GM12878 (cell line): ENCODE data around the gene LYPD6. TPM values are rescaled to one million over a fixed set of nuclear protein-coding genes. Genes with fewer than 3 reads are reported as not detected.

Experiments used
- ATAC-seq: fragments of 200-7000 bp; cut with Tn5 transposase; 3 replicates; pipeline ENCODE4 v1.9.1; 2020; ENCODE audit warnings: mild to moderate bottlenecking, moderate library complexity
- BruUV-seq: library from RNA; stranded (reverse); fragments of 400-500 nt; replicated peaks from 2 replicates; lab custom pipeline; 2021; lab: Mats Ljungman, UMichigan
- CTCF ChIA-PET: fragments of 300-600 bp; sonication (Branson Sonifier 250); formaldehyde crosslinking; extraction: SDS; loops from one replicate; lab custom pipeline; 2021; ENCODE audit warnings: inconsistent platforms; lab: Yijun Ruan, JAX
- POLR2A ChIA-PET: fragments of 350-600 bp; formaldehyde crosslinking; extraction: SDS; loops from one replicate; lab custom pipeline; 2021; ENCODE audit warnings: inconsistent platforms; lab: Charles Lee
- RAD21 ChIA-PET: fragments of 300-600 bp; sonication (Branson Sonifier 250); formaldehyde crosslinking; loops from one replicate; lab custom pipeline; 2023; ENCODE audit warnings: antibody characterized with exemption; ENCODE audit not compliant: unreplicated experiment; lab: Charles Lee
- SMC1A ChIA-PET: fragments of 300-600 bp; sonication (Branson Sonifier 250); formaldehyde crosslinking; loops from one replicate; lab custom pipeline; 2023; ENCODE audit not compliant: unreplicated experiment, uncharacterized antibody; lab: Charles Lee
- DNase-seq: peaks from one replicate; pipeline ENCODE4 v3.0.0-alpha.2; 2011; ENCODE audit warnings: low read depth, low spot score
- FAIRE-seq: peaks from 3 replicates; lab custom pipeline; 2011; peaks lifted over from hg19 to GRCh38; lab: Jason Lieb, UNC
- H2AFZ ChIP-seq: 2 replicates; pipeline ENCODE4 v1.6.0; 2011; ENCODE audit warnings: low read depth, low read length, control low read depth; ENCODE audit not compliant: control insufficient read depth
- H3K27ac ChIP-seq: 2 replicates; pipeline ENCODE4 v1.5.1; 2011; ENCODE audit warnings: control low read depth; ENCODE audit not compliant: control insufficient read depth, insufficient read depth
- H3K27me3 ChIP-seq, 2 experiments: replicated peaks in 1 of 2; 2 replicates each; pipeline versions ENCODE4 v1.6.0 to v1.6.1; 2011; ENCODE audit warnings: low read length in 1 of 2; ENCODE audit not compliant: control insufficient read depth in 2 of 2, insufficient read depth in 2 of 2
- H3K36me3 ChIP-seq, 2 experiments: 2 replicates each; pipeline ENCODE4 v1.5.1; 2011; ENCODE audit warnings: low read length in 1 of 2; ENCODE audit not compliant: control insufficient read depth in 2 of 2, insufficient read depth in 2 of 2
- H3K4me1 ChIP-seq: 2 replicates; pipeline ENCODE4 v1.6.1; 2011; ENCODE audit warnings: mild to moderate bottlenecking, low read length, moderate library complexity, mixed read lengths; ENCODE audit not compliant: control insufficient read depth, insufficient read depth
- H3K4me2 ChIP-seq: 2 replicates; pipeline ENCODE4 v1.6.0; 2011; ENCODE audit warnings: control low read depth; ENCODE audit not compliant: control insufficient read depth, insufficient read depth
- H3K4me3 ChIP-seq: fragments of 200-600 bp; sonication (generic); 2 replicates; pipeline ENCODE4 v1.5.1; 2016
- H3K79me2 ChIP-seq: 2 replicates; pipeline ENCODE4 v1.6.0; 2011; ENCODE audit warnings: low read length; ENCODE audit not compliant: control insufficient read depth, insufficient read depth
- H3K9ac ChIP-seq: 2 replicates; pipeline ENCODE4 v1.8.0; 2011; ENCODE audit warnings: low read length, control low read depth, mixed read lengths; ENCODE audit not compliant: control insufficient read depth, insufficient read depth
- H3K9me3 ChIP-seq: replicated peaks from 3 replicates; pipeline ENCODE4 v1.5.1; 2011; ENCODE audit warnings: mild to moderate bottlenecking, low read length; ENCODE audit not compliant: control insufficient read depth, insufficient read depth
- H4K20me1 ChIP-seq: 2 replicates; pipeline ENCODE4 v1.6.0; 2011; ENCODE audit not compliant: control insufficient read depth, insufficient read depth
- BCL11A ChIP-seq: IDR thresholded peaks from 2 replicates; pipeline ENCODE4 v1.6.1; 2011; ENCODE audit warnings: low read depth, low read length
- CHD1 ChIP-seq: IDR thresholded peaks from 2 replicates; pipeline ENCODE4 v1.6.1; 2012; ENCODE audit warnings: low read depth, low read length, improper control_type of control experiment
- EGR1 ChIP-seq, 2 experiments: IDR thresholded peaks; 1 replicate in 1 of 2; 2 replicates in 1 of 2; pipeline ENCODE4 v1.6.1; 2011 to 2012; ENCODE audit warnings: low read depth in 2 of 2, low read length in 2 of 2, borderline replicate concordance in 1 of 2, mild to moderate bottlenecking in 1 of 2, moderate library complexity in 1 of 2
- POU2F2 ChIP-seq: IDR thresholded peaks from 3 replicates; pipeline ENCODE4 v1.6.1; 2011; ENCODE audit warnings: low read depth, mild to moderate bottlenecking, low read length, borderline replicate concordance
- RCOR1 ChIP-seq: conservative IDR thresholded peaks from 2 replicates; pipeline ENCODE4 v1.6.1; 2012; ENCODE audit warnings: low read depth, low read length, improper control_type of control experiment
- SIX5 ChIP-seq: IDR thresholded peaks from 2 replicates; pipeline ENCODE4 v1.6.1; 2011; ENCODE audit warnings: mild to moderate bottlenecking, low read depth, low read length, moderate library complexity; ENCODE audit not compliant: severe bottlenecking
- SMC3 ChIP-seq: IDR thresholded peaks from 2 replicates; pipeline ENCODE4 v1.6.1; 2011; ENCODE audit warnings: low read length, improper control_type of control experiment, borderline replicate concordance
- STAT3 ChIP-seq: IDR thresholded peaks from 2 replicates; pipeline ENCODE4 v1.6.1; 2011; ENCODE audit warnings: low read depth, low read length, improper control_type of control experiment
- TBL1XR1 ChIP-seq: IDR thresholded peaks from 2 replicates; pipeline ENCODE4 v1.6.1; 2012; ENCODE audit warnings: low read depth, low read length, improper control_type of control experiment
- TCF3 ChIP-seq: IDR thresholded peaks from 2 replicates; pipeline ENCODE4 v1.6.1; 2012; ENCODE audit warnings: low read depth, mild to moderate bottlenecking, low read length, borderline replicate concordance; ENCODE audit not compliant: insufficient read depth
- ZNF207 ChIP-seq: fragments of 450-650 bp; IDR thresholded peaks from 2 replicates; pipeline ENCODE4 v1.6.1; 2014; ENCODE audit warnings: antibody characterized with exemption, mild to moderate bottlenecking, borderline replicate concordance
- ZSCAN29 ChIP-seq: fragments of 450-650 bp; IDR thresholded peaks from 2 replicates; pipeline ENCODE4 v1.6.1; 2017; ENCODE audit warnings: mild to moderate bottlenecking, moderate library complexity
- WGBS: methylation state at CpG from one replicate; pipeline ENCODE4 v1.1.6; 2016; ENCODE audit warnings: low lambda C conversion rate; ENCODE audit not compliant: insufficient replicate concordance, insufficient coverage; ENCODE audit errors: missing lambda C conversion rate; 5-methylcytosine and 5-hydroxymethylcytosine counted together
- in situ Hi-C: fragments of 300-500 bp; cut with MboI; formaldehyde crosslinking; loops from 9 replicates; pipeline ENCODE4 v1.14.3; 2018; ENCODE audit warnings: mixed read lengths
- intact Hi-C: fragments of 100-400 bp; cut with micrococcal nuclease; formaldehyde crosslinking; loops from one replicate; pipeline ENCODE4 v1.14.2; 2022; ENCODE audit not compliant: unreplicated experiment
- polyA plus RNA-seq, 11 experiments: library from polyadenylated mRNA; depleted of rRNA in 4 of 11; unstranded in 6 of 11; stranded (reverse) in 5 of 11; fragments of >200 nt; fragmentation: Nextera tagmentation in 4 of 11; fragmentation: Illumina TruSeq in 1 of 11; extraction: Ambion mirVana in 4 of 11; extraction: Trizol in 1 of 11; gene quantifications; 1 replicate in 1 of 11; 2 replicates in 10 of 11; pipeline versions ENCODE4 v1.2.1 to v1.2.3, GENCODE V29; 2011 to 2016; ENCODE audit warnings: inconsistent platforms in 2 of 11, missing spikeins in 2 of 11, low read depth in 1 of 11
- total RNA-seq, 4 experiments: library from RNA; depleted of rRNA in 3 of 4; stranded (reverse); fragments of >200 nt in 3 of 4; fragmentation: Illumina TruSeq in 1 of 4; extraction: Trizol in 1 of 4; gene quantifications; 2 replicates each; pipeline versions ENCODE4 v1.2.1 to v1.2.3, GENCODE V29; 2013 to 2021
- TF ChIP-seq, protein P1 (sequence below), 3 experiments: IDR thresholded peaks in 2 of 3; conservative IDR thresholded peaks in 1 of 3; 2 replicates each; pipeline ENCODE4 v1.5.1; 2011; ENCODE audit warnings: low read depth in 3 of 3, low read length in 3 of 3, mild to moderate bottlenecking in 3 of 3, control low read depth in 2 of 3, moderate library complexity in 2 of 3, inconsistent platforms in 1 of 3, mixed read lengths in 1 of 3; ENCODE audit not compliant: control insufficient read depth in 2 of 3, insufficient read depth in 1 of 3; ENCODE audit errors: extremely low read depth in 1 of 3
- TF ChIP-seq, protein P2 (sequence below): fragments of 450-650 bp; IDR thresholded peaks from 2 replicates; pipeline ENCODE4 v1.6.1; 2017; ENCODE audit warnings: mild to moderate bottlenecking

Gene LYPD6
- total and polyA plus RNA-seq, 10 of the 15 experiments (the other 5 are each of a cell fraction or from before 2014, with no cell fraction given), result not detected

DNA sequence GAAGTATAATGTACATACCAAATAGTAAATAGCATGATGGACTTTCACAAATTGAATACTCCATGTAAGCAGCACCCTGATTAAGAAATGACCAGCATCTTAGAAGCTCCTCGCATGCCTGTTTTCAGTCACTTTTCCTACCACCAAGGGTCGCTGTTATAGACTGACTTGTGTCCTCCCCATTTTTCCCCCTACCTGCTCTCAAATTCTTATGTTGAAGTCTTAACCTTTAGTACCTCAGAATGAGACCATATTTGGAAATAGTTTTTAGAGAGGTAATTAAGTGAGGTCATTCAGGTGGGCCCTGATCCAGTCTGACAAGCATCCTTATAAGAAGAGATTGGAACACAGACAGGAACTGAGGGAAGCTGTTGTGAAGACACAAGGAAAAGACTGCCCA is 125.9 kb downstream of the LYPD6 start:
- ChIA-PET POLR2A (no interaction called here), CTCF (no interaction called here), SMC1A (no interaction called here), RAD21 (no interaction called here)
- H3K27ac ChIP-seq, result no peak overlapping the region
- DNase-seq, result no peak
- H4K20me1 ChIP-seq, result no peaks in the 10 kb centered on the region
- BruUV-seq, result no TSS peak
- no peak overlapping the region for H3K4me3 ChIP-seq
- H3K36me3 ChIP-seq, result no peaks in the 10 kb centered on the region
- no peaks in the 10 kb centered on the region; the same call in 2 of the 3 replicates for H3K9me3 ChIP-seq
- TF ChIP-seq ZSCAN29, result no peak
- TF ChIP-seq, protein P1, sequence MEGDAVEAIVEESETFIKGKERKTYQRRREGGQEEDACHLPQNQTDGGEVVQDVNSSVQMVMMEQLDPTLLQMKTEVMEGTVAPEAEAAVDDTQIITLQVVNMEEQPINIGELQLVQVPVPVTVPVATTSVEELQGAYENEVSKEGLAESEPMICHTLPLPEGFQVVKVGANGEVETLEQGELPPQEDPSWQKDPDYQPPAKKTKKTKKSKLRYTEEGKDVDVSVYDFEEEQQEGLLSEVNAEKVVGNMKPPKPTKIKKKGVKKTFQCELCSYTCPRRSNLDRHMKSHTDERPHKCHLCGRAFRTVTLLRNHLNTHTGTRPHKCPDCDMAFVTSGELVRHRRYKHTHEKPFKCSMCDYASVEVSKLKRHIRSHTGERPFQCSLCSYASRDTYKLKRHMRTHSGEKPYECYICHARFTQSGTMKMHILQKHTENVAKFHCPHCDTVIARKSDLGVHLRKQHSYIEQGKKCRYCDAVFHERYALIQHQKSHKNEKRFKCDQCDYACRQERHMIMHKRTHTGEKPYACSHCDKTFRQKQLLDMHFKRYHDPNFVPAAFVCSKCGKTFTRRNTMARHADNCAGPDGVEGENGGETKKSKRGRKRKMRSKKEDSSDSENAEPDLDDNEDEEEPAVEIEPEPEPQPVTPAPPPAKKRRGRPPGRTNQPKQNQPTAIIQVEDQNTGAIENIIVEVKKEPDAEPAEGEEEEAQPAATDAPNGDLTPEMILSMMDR (IDR thresholded peaks at IDR 0.05 in 2 of 3, conservative IDR thresholded peaks at IDR 0.05 in 1 of 3; ENCODE audit: control insufficient read depth in 2 of 3, extremely low read depth in 1 of 3, insufficient read depth in 1 of 3, low read depth in 3 of 3, low read length in 3 of 3), result peak in 1 of 3 experiments; percentile 19; a peak in 1 of 6 replicates
- H3K9ac ChIP-seq, result no peak overlapping the region
- intact Hi-C loops, result no loop called here
- H2AFZ ChIP-seq, result peak overlapping the region; percentile 19; the same call in 1 of the 2 replicates
- peak overlapping the region; percentile 19; the same call in 1 of the 2 replicates for H3K4me2 ChIP-seq
- H3K79me2 ChIP-seq, result no peaks in the 10 kb centered on the region
- H3K27me3 ChIP-seq, result no peaks in the 10 kb centered on the region
- no peaks in the 10 kb centered on the region for H3K4me1 ChIP-seq
- no peak for FAIRE-seq
- in situ Hi-C loops, result no loop called here
- ATAC-seq, result no peak
- 68% methylated on average over 2 of the region's 2 CpGs for WGBS

DNA sequence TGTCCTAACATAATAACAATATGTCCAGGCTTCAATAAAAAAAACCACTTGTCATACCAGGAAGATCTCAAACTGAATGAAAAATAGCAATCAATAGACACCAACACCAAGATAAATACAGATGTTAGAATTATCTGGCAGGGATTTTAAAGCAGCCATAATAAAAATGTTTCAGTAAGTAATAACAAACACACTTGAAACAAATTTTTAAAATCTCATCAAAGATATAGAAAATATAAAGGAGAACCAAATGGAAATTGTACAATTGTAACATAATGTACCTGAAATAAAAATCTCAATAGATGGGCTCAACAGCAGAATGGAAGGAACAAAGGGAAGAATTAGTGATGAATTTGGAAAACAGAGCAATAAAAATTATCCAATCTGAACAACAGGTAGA is 128.1 kb downstream of the LYPD6 start:
- H3K36me3 ChIP-seq, result no peaks in the 10 kb centered on the region
- ChIA-PET SMC1A (no interaction called here), POLR2A (no interaction called here), CTCF (no interaction called here), RAD21 (no interaction called here)
- no peaks in the 10 kb centered on the region; the same call in 1 of the 2 replicates for H3K4me1 ChIP-seq
- no peak overlapping the region for H3K9ac ChIP-seq
- no peak overlapping the region for H3K4me2 ChIP-seq
- BruUV-seq, result no TSS peak
- H3K27me3 ChIP-seq, result no peaks in the 10 kb centered on the region
- H3K9me3 ChIP-seq, result peaks cover 3% of the 10 kb centered on the region
- intact Hi-C loops, result no loop called here
- no peak overlapping the region for H3K27ac ChIP-seq
- no peak overlapping the region for H2AFZ ChIP-seq
- no peaks in the 10 kb centered on the region for H4K20me1 ChIP-seq
- no peak for ATAC-seq
- no peak for FAIRE-seq
- no peak for DNase-seq
- H3K79me2 ChIP-seq, result no peaks in the 10 kb centered on the region
- no peak overlapping the region for H3K4me3 ChIP-seq
- in situ Hi-C loops, result no loop called here
- TF ChIP-seq STAT3 (no peak), TBL1XR1 (no peak), CHD1 (no peak), SMC3 (no peak), EGR1 (IDR thresholded peaks at IDR 0.05; ENCODE audit: borderline replicate concordance in 1 of 2, low read depth in 2 of 2, low read length in 2 of 2) (no peak), SIX5 (no peak), RCOR1 (no peak), POU2F2 (no peak), ZNF207 (no peak), BCL11A (no peak), TCF3 (no peak)
- TF ChIP-seq, protein P2, sequence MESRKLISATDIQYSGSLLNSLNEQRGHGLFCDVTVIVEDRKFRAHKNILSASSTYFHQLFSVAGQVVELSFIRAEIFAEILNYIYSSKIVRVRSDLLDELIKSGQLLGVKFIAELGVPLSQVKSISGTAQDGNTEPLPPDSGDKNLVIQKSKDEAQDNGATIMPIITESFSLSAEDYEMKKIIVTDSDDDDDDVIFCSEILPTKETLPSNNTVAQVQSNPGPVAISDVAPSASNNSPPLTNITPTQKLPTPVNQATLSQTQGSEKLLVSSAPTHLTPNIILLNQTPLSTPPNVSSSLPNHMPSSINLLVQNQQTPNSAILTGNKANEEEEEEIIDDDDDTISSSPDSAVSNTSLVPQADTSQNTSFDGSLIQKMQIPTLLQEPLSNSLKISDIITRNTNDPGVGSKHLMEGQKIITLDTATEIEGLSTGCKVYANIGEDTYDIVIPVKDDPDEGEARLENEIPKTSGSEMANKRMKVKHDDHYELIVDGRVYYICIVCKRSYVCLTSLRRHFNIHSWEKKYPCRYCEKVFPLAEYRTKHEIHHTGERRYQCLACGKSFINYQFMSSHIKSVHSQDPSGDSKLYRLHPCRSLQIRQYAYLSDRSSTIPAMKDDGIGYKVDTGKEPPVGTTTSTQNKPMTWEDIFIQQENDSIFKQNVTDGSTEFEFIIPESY, result no peak
